NOMO-1 treated with DMSO at 0.1 percent for 48 hours (cell line): ENCODE data around the gene FADS1.

Source experiments
- DNase-seq: peaks from one replicate; lab custom pipeline; 2025; ENCODE audit not compliant: unreplicated experiment; lab: John Stamatoyannopoulos, UW

FADS1 gene

GRCh38 chr11:61762798-61763197 lies 54.0 kb downstream of the FADS1 start:
- DNase-seq, result no peak

DNA sequence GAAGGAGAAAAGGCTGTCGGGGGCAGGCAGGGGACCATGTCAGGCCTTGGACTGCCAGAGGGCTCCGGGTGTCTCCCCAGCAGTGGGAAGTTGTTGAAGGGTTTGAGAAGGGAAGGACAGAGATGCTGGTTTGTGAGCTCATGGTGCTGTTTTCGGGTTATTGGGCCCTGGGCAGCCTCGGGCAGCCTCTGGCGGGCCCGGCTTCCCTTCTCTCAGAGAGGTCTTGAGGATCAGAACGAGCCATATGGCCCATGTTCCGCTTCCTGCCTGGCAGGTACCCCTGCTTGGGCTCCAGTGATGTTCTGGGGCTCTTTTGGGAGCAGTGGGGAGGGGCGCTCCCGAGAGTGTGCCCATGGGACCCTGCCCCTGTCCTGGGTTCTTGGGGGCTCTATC lies 54.6 kb downstream of the FADS1 start:
- DNase-seq, result no peak

- DNase-seq, result no peak
Measured at GRCh38 chr11:61761440-61762222, 55.2 kb downstream of the FADS1 start.

DNA sequence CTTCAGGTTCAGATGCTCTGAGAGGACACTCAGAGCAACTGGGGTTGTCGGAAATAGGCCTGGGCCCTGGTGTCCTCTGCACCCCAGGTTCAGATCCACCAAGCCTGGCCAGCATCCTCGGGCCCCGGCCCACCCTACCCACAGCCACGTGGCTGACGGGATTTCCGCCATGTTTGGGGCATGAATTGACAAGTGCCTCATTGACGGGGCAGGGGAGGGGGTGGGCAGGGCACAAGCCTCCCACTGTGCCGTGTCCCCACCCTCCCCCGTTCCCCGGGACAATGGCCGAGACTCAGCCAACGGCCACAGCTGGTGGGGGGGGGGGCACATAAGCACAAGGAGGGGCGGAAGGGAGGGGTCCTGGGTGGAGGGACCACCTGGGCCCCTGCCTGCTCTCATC lies 55.9 kb downstream of the FADS1 start:
- no peak for DNase-seq

GRCh38 chr11:61757213-61757862 lies 59.5 kb downstream of the FADS1 start:
- no peak for DNase-seq

DNA sequence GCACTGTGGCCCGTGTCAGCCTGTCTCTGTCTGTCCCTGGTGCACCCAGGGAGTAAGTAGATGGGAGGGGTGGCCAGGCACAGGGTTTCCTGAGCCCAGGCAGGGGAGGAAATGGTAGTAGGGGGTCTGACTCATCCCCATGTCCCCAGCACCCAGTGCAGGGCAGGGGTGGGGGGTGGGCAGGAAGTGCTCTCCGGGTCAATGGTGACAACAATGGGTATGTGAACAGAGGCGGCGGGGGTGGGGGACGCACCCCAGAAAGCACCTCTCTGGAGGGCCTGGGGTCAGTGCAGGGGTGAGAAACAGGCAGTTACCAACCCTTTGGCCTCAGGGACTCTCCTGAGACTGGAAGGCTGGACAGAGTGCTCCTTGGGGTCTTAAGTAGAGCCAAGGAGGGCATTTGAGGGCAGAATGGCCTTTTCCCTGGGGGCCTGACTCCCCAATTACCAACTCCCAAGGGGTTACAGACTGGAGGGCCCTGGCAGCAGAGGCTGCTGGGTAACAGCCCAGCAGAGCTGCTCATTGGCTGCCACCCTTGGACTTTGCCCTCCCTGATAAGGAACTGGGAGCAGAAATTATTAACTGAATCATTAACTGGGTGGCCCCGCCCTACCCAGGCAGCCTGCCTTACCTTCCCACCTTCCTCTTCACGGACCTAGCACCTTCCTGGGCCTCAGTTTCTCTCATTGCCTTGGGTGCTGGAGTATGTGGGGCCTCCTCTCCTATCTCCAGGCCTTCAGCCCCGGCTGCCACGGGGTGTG lies 60.2 kb downstream of the FADS1 start:
- peak; percentile 48 for DNase-seq

DNA sequence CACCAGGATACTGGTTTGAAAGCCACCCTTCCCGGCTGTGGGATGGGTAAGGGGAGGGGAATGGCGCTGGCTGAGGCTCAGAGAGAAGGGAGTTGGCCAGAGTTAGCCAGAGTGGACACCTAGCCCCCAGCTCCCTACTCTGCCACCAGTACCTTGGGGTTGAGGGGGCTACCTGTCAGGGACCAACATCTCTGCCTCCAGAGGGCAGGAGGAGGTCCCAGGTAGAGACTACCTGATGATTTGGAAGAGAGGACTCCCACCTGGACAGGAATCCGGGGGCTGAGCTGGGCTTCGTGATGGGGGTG lies 60.7 kb downstream of the FADS1 start:
- DNase-seq, result no peak

- DNase-seq, result no peak
Measured at GRCh38 chr11:61754534-61755482, 62.0 kb downstream of the FADS1 start.

- no peak for DNase-seq
Measured at GRCh38 chr11:61753672-61754071, 63.1 kb downstream of the FADS1 start.

DNA sequence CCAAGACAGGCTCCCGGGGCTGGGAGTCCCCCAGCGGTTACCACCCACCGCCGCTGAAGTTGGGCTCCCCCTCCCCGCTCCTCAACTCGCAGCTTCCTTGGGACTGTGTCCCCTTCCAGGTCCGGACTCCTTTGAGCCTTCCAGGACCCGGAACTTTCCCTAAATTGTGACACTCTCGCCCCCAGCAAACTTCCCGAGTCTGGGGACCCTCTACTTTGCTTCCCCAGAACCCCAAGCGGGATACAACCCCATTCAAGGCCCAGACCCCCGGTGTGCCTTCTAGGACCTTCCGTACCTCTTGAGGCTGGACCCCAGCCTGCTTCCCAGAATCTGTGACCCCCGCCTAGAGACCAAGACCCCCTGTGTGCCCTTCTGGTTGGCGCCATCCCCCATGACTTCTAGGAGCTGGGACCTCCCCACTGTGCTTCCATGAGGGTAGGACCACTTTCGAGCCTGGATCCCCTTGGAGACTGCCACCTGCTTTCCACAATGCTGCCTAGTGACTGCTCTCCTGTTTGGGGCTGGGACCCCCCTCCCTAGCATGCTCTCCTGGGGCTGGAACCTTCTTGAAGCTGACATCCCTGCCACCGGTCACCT lies 63.8 kb downstream of the FADS1 start:
- DNase-seq, result no peak

- peak; percentile 31 for DNase-seq
Measured at GRCh38 chr11:61752117-61752924, 64.5 kb downstream of the FADS1 start, which contains the start of gene MYRF. Gene MYRF (plus strand): TSS chr11:61752636. CDS start chr11:61752745, 109 bp downstream.

GRCh38 chr11:61751384-61751783 lies 65.4 kb downstream of the FADS1 start:
- DNase-seq, result no peak

DNA sequence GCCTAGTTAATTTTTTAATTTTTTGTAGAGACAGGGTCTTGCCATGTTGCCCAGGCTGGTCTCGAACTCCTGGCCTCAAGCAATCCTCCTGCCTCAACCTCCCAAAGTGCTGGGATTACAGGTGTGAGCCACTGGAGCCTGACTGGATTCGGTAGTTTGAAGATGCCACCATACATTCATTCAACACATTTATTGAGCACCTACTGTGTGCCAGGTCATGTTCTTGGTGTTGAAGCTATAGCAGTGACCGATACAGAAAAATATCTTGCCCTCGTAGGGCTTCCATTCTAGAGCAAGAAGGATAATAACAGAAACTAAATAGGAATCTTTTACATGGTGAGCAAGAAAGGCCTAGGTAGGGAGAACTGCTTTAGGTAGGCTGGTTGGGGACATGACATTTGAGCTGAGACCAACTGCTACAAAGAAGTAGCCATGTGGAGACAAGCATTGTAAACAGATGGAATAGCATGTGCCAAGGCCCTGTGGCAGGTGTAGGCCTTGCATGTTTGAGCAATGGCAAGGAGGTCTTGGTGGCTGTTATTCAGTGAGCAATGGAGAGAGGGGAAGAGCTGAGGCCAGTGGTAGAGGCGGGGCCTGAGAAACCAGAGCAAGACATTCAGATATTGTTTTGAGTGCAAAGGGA lies 66.1 kb downstream of the FADS1 start:
- DNase-seq, result no peak
